ENCODE data around the gene REPS2.

REPS2 gene

DNA sequence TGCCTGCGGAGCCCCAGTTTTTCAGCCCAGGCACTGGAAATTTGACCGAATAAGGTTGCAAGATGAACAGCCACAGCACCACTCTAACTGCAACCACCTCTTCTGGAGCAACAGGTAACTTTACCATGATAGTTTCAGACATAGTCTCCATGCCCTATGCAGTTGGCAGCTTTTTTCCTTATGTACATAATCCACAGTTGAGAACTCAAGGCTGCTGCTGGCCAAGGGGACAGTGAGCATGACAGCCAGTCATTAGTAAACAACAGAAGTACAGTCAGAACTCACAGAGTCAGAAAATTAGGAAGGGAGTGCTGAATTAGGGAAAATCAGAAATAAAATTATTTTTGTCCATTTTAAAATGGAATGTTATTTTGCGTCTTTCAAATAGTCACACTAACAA is 235.9 kb downstream of the REPS2 start:
- peaks cover 3% of the 10 kb centered on the region for H3K4me1 ChIP-seq (ENCODE audit: control insufficient read depth, insufficient read depth, low read length)
- H3K36me3 ChIP-seq (ENCODE audit: control insufficient read depth, insufficient read depth, low read length, severe bottlenecking), result no peaks in the 10 kb centered on the region
- H3K9me3 ChIP-seq (ENCODE audit: control insufficient read depth, low read length), result no peaks in the 10 kb centered on the region
- no peak overlapping the region for H3K4me3 ChIP-seq (ENCODE audit: low read length)
- no peak overlapping the region for H3K9ac ChIP-seq (ENCODE audit: low read length)
- DNase-seq (ENCODE audit: low read depth), result no peak
- peaks cover 14% of the 10 kb centered on the region for H3K27me3 ChIP-seq (replicated peaks; ENCODE audit: control insufficient read depth, insufficient read depth, low read length)

DNA sequence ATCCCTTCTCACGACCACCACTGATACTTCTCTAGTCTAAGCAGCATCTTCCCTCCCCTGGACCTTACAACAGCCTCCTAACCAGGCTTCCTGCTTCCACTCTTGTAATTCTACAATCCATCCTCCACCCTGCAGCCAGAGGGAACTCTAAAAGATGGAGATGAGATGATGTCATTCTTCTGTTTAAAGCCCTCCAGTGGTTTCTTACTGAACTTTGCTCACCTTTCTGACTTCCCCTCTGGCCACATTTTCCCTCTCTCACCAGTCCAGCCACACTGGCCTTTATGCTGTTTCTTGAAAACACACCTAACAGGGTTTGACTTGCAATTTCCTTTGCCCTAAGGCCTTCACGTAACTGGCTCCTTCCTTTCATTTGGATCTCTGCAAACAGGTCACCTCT is 237.1 kb downstream of the REPS2 start:
- no peaks in the 10 kb centered on the region for H3K36me3 ChIP-seq (ENCODE audit: control insufficient read depth, insufficient read depth, low read length, severe bottlenecking)
- H3K4me1 ChIP-seq (ENCODE audit: control insufficient read depth, insufficient read depth, low read length), result peaks cover 3% of the 10 kb centered on the region
- H3K9ac ChIP-seq (ENCODE audit: low read length), result no peak overlapping the region
- no peak overlapping the region for H3K4me3 ChIP-seq (ENCODE audit: low read length)
- no peak for DNase-seq (ENCODE audit: low read depth)
- peaks cover 14% of the 10 kb centered on the region for H3K27me3 ChIP-seq (replicated peaks; ENCODE audit: control insufficient read depth, insufficient read depth, low read length)
- H3K9me3 ChIP-seq (ENCODE audit: control insufficient read depth, low read length), result no peaks in the 10 kb centered on the region

DNA sequence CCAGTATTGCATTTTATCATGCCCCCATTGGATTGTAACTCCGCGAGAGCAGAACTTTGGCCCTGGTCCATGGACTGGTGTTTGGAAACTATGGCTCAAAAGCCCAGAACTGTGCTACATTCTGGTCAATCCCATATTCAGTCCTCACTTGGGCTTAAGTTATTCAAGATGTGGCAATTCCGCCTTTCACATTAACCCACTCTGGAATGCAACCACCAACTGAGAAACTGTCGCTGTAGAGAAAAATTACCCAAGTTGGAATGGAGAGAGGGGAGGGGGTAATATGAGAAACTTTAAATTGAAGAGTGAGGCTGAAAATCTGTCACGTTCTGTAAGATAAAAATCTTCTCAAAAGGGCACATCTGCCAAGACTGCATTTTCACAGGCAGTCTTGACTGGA is 239.0 kb downstream of the REPS2 start:
- H3K4me1 ChIP-seq (ENCODE audit: control insufficient read depth, insufficient read depth, low read length), result peaks cover 3% of the 10 kb centered on the region
- no peaks in the 10 kb centered on the region for H3K36me3 ChIP-seq (ENCODE audit: control insufficient read depth, insufficient read depth, low read length, severe bottlenecking)
- H3K9me3 ChIP-seq (ENCODE audit: control insufficient read depth, low read length), result peaks cover 8% of the 10 kb centered on the region
- H3K27me3 ChIP-seq (replicated peaks; ENCODE audit: control insufficient read depth, insufficient read depth, low read length), result peaks cover 14% of the 10 kb centered on the region
- no peak overlapping the region for H3K9ac ChIP-seq (ENCODE audit: low read length)
- no peak for DNase-seq (ENCODE audit: low read depth)
- H3K4me3 ChIP-seq (ENCODE audit: low read length), result no peak overlapping the region

DNA sequence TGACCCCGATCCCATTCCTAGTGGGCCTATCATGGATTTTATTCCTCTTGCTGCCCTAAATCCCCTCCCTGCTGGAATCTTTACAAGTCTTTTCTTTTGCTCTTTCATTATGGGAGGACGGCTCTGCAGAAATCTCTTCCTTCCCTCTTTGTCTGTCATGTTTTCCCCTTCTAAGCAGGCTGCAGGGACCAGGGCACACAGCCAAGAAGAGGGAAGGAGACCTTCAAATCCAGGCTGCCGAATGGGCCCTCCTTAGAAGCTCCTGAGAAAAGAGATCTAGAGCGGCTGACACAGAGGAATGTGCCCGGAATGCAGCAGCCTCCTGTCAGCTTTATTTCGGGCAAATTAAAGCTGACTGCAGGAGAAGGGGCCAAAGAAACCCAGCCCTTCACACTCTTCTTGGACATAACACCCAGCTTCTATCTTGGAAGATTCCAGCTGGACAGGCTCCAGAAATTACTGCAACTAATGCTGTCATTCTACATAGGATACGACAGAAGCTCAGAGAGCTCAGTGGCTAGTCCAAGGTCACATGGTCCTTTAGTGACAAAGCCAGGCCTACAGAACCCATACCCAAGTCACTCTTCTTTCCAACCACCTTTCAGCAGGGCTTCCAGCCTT is 240.8 kb downstream of the REPS2 start:
- Histone ChIP-seq H3K4me3 (ENCODE audit: low read length) (no peak overlapping the region), H3K36me3 (ENCODE audit: control insufficient read depth, insufficient read depth, low read length, severe bottlenecking) (no peaks in the 10 kb centered on the region), H3K9me3 (ENCODE audit: control insufficient read depth, low read length) (peaks cover 8% of the 10 kb centered on the region), H3K27me3 (replicated peaks; ENCODE audit: control insufficient read depth, insufficient read depth, low read length) (peaks cover 13% of the 10 kb centered on the region), H3K9ac (ENCODE audit: low read length) (no peak overlapping the region), H3K4me1 (ENCODE audit: control insufficient read depth, insufficient read depth, low read length) (peaks cover 3% of the 10 kb centered on the region)
- no peak for DNase-seq (ENCODE audit: low read depth)

DNA sequence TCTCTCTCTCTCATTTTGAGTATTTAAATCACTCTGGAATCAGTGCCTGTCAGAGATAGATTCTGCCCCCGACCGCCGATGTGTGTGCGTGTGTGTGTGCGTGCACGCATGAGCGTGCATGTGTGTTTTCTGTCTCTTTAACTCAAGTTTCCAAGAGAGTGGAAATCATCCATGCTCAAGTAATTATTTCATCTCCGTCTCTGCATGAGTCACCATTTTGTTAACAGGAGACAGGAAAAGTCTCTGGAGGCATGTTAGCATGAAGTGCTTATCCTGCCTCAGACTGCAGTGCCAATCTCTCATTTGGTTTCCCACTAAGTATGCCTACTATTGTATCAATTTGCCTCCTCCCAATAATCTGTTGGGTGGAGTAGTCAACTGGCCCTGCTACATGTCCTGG is 245.6 kb downstream of the REPS2 start:
- no peak for DNase-seq (ENCODE audit: low read depth)
- Histone ChIP-seq H3K4me1 (ENCODE audit: control insufficient read depth, insufficient read depth, low read length) (peaks cover 2% of the 10 kb centered on the region), H3K27me3 (replicated peaks; ENCODE audit: control insufficient read depth, insufficient read depth, low read length) (peaks cover 6% of the 10 kb centered on the region), H3K4me3 (ENCODE audit: low read length) (no peak overlapping the region), H3K9ac (ENCODE audit: low read length) (no peak overlapping the region), H3K36me3 (ENCODE audit: control insufficient read depth, insufficient read depth, low read length, severe bottlenecking) (no peaks in the 10 kb centered on the region), H3K9me3 (ENCODE audit: control insufficient read depth, low read length) (peaks cover 17% of the 10 kb centered on the region)

All from adipocyte (in vitro differentiated cells).